IPS-15b (cell line): ENCODE measurements around the gene GAS5.
"Not testable (repeated sequence)": the region's sequence is repeated elsewhere in the genome, so short reads cannot be mapped to it uniquely, and the experiment has no call there.

Source experiments
- H3K27me3 ChIP-seq: one replicate; pipeline ENCODE4 v1.6.1; 2013; ENCODE audit warnings: low read length; ENCODE audit not compliant: control insufficient read depth, insufficient read depth
- H3K36me3 ChIP-seq: one replicate; pipeline ENCODE4 v1.6.1; 2013; ENCODE audit warnings: low read length; ENCODE audit not compliant: control insufficient read depth, insufficient read depth
- H3K4me1 ChIP-seq: one replicate; pipeline ENCODE4 v1.6.1; 2013; ENCODE audit warnings: mild to moderate bottlenecking, low read length; ENCODE audit not compliant: control insufficient read depth, insufficient read depth
- H3K4me3 ChIP-seq: one replicate; pipeline ENCODE4 v1.5.1; 2013; ENCODE audit warnings: low read depth, low read length
- H3K9ac ChIP-seq: one replicate; pipeline ENCODE4 v1.6.1; 2013; ENCODE audit warnings: low read depth, mild to moderate bottlenecking, low read length
- H3K9me3 ChIP-seq: one replicate; pipeline ENCODE4 v1.6.1; 2013; ENCODE audit warnings: mild to moderate bottlenecking, low read length; ENCODE audit not compliant: control insufficient read depth, insufficient read depth

Gene GAS5

GRCh38 chr1:173868266-173869020, 654 bp upstream of the GAS5 start, which contains the start of gene ZBTB37:
TSS of gene ZBTB37 (plus strand) at chr1:173868380. CDS start at chr1:173870226, 1,846 bp downstream.
- peak within 1 kb of the TSS; percentile 99 for H3K4me3 ChIP-seq
- H3K4me1 ChIP-seq, result peaks cover 3% of the 10 kb centered on the region
- H3K9ac ChIP-seq, result peak within 1 kb of the TSS; percentile 99
- H3K36me3 ChIP-seq, result peaks cover 43% of the 10 kb centered on the region
- H3K9me3 ChIP-seq, result no peaks in the 10 kb centered on the region
- H3K27me3 ChIP-seq, result no peaks in the 10 kb centered on the region

- peak overlapping the region; percentile 99 for H3K4me3 ChIP-seq
- H3K36me3 ChIP-seq, result peaks cover 49% of the 10 kb centered on the region
- H3K27me3 ChIP-seq, result no peaks in the 10 kb centered on the region
- no peaks in the 10 kb centered on the region for H3K9me3 ChIP-seq
- H3K9ac ChIP-seq, result peak overlapping the region; percentile 99
- peaks cover 3% of the 10 kb centered on the region for H3K4me1 ChIP-seq
Observed at GRCh38 chr1:173867141-173867752, 542 bp downstream of the GAS5 start.

GRCh38 chr1:173866413-173867115, 1.2 kb downstream of the GAS5 start:
- Histone ChIP-seq H3K36me3 (peaks cover 49% of the 10 kb centered on the region), H3K27me3 (no peaks in the 10 kb centered on the region), H3K4me1 (peaks cover 3% of the 10 kb centered on the region), H3K4me3 (peak overlapping the region; percentile 99), H3K9me3 (no peaks in the 10 kb centered on the region), H3K9ac (peak overlapping the region; percentile 99)

GRCh38 chr1:173865468-173866164, 2.2 kb downstream of the GAS5 start:
- Histone ChIP-seq H3K9ac (peak overlapping the region; percentile 99), H3K9me3 (no peaks in the 10 kb centered on the region), H3K36me3 (peaks cover 47% of the 10 kb centered on the region), H3K27me3 (no peaks in the 10 kb centered on the region), H3K4me1 (peaks cover 3% of the 10 kb centered on the region), H3K4me3 (peak overlapping the region; percentile 99)

GRCh38 chr1:173864179-173864867, 3.5 kb downstream of the GAS5 start:
- H3K9me3 ChIP-seq, result no peaks in the 10 kb centered on the region
- H3K27me3 ChIP-seq, result no peaks in the 10 kb centered on the region
- H3K4me3 ChIP-seq, result peak overlapping the region; percentile 99
- H3K36me3 ChIP-seq, result peaks cover 41% of the 10 kb centered on the region
- H3K4me1 ChIP-seq, result peaks cover 3% of the 10 kb centered on the region
- peak overlapping the region; percentile 99 for H3K9ac ChIP-seq

GRCh38 chr1:173863224-173864161, 4.3 kb downstream of the GAS5 start:
- Histone ChIP-seq H3K4me1 (peaks cover 3% of the 10 kb centered on the region), H3K4me3 (no peak overlapping the region), H3K9me3 (no peaks in the 10 kb centered on the region), H3K9ac (no peak overlapping the region), H3K27me3 (no peaks in the 10 kb centered on the region), H3K36me3 (peaks cover 41% of the 10 kb centered on the region)

GRCh38 chr1:173862769-173863223, 5.0 kb downstream of the GAS5 start:
- no peaks in the 10 kb centered on the region for H3K27me3 ChIP-seq
- peaks cover 3% of the 10 kb centered on the region for H3K4me1 ChIP-seq
- no peak overlapping the region for H3K9ac ChIP-seq
- H3K36me3 ChIP-seq, result peaks cover 41% of the 10 kb centered on the region
- no peak overlapping the region for H3K4me3 ChIP-seq
- no peaks in the 10 kb centered on the region for H3K9me3 ChIP-seq

- H3K9ac ChIP-seq, H3K27me3 ChIP-seq, H3K9me3 ChIP-seq, H3K4me1 ChIP-seq, H3K4me3 ChIP-seq: not testable (repeated sequence)
- peaks cover 44% of the 10 kb centered on the region for H3K36me3 ChIP-seq
Observed at GRCh38 chr1:173862146-173862768, 5.5 kb downstream of the GAS5 start.

- no peaks in the 10 kb centered on the region for H3K27me3 ChIP-seq
- H3K4me3 ChIP-seq, result no peak overlapping the region
- H3K9me3 ChIP-seq, result no peaks in the 10 kb centered on the region
- peaks cover 39% of the 10 kb centered on the region for H3K36me3 ChIP-seq
- H3K4me1 ChIP-seq, result peaks cover 3% of the 10 kb centered on the region
- no peak overlapping the region for H3K9ac ChIP-seq
Observed at GRCh38 chr1:173861731-173862145, 6.1 kb downstream of the GAS5 start.

- no peak overlapping the region for H3K9ac ChIP-seq
- H3K4me3 ChIP-seq, result no peak overlapping the region
- no peaks in the 10 kb centered on the region for H3K27me3 ChIP-seq
- H3K9me3 ChIP-seq, result no peaks in the 10 kb centered on the region
- peaks cover 23% of the 10 kb centered on the region for H3K36me3 ChIP-seq
- H3K4me1 ChIP-seq, result no peaks in the 10 kb centered on the region
Observed at GRCh38 chr1:173860065-173860464, 7.7 kb downstream of the GAS5 start.
